Measurements from ENCODE around the gene XIRP2. TPM values are rescaled to one million over a fixed set of nuclear protein-coding genes. Genes with fewer than 3 reads are reported as not detected.

The XIRP2 gene
- total RNA-seq, 1 experiment from 2014 or later, result not detected

DNA sequence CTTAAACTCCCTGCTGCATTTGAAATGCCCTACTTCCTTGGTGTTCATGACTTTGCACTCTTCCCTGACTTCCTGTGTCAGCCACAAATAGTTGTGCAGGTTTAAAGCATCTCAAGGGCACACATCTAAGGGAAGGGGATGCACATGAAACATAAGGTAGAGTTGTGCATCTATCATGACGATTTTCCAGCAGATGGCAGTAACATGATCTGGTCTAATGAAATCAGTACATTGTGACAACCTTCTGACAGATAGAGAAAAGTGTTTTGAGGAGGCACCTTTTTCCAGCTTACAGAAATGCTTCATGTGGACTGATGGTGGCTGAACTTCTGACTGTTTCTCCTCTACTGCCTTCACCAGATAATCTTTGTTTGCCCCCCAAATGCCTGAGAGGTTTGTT is 238.9 kb downstream of the XIRP2 start:
- peak; percentile 27 for DNase-seq (ENCODE audit: extremely low read depth, low read depth)

DNA sequence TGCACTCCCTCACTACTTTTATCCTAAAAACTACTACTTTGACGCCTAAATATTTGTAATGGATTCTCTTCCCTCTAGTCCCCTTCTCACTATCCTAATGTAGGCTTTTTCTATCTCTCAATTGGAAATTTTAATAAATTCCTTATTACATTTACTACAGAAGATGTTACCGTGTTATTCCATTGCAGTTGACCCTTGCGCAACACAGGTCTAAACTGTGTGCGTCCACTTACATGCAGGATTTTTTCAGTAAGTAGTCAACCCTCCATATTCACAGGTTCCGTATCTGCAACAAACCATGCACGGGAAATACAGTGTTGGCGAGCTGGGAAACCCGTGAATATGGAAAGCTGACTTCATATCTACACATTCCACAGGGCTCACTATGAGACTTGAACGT is 239.8 kb downstream of the XIRP2 start:
- DNase-seq (ENCODE audit: extremely low read depth, low read depth), result no peak

GRCh38 chr2:167132066-167132465 is 243.8 kb downstream of the XIRP2 start:
- no peak for DNase-seq (ENCODE audit: extremely low read depth, low read depth)

GRCh38 chr2:167132906-167133555 is 244.8 kb downstream of the XIRP2 start:
- no peak for DNase-seq (ENCODE audit: extremely low read depth, low read depth)

GRCh38 chr2:167133614-167134013 is 245.3 kb downstream of the XIRP2 start:
- DNase-seq (ENCODE audit: extremely low read depth, low read depth), result no peak

DNA sequence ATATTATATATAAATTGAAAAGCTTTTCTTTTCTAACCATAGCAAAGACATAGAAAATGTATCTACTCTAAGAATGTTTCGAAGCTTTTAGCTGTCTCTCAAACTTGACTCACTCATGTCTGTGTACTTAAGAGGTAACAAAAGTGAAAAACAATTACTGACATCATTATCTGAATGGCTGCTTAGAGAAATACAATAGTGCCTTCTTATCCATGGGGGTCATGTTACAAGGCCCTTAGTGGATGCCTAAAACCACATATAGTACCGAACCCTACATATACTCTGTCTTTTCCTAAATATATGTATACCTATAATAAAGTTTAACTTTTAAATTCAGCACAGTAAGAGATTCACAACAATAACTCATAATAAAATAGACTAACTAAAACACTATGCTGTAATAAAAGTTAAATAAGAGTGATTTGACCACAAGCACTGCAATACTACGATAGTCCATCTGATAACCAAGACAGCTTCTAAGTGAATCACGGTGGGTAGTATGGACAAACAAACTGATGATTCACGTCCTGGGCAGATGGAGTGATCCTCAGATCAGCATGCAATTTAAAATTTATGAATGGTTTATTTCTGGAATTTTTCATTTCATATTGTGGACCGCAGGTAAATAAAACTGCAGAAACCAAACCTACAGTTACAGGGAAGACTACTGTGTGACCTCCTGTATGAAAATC is 246.2 kb downstream of the XIRP2 start:
- DNase-seq (ENCODE audit: extremely low read depth, low read depth), result peak; percentile 18

DNA sequence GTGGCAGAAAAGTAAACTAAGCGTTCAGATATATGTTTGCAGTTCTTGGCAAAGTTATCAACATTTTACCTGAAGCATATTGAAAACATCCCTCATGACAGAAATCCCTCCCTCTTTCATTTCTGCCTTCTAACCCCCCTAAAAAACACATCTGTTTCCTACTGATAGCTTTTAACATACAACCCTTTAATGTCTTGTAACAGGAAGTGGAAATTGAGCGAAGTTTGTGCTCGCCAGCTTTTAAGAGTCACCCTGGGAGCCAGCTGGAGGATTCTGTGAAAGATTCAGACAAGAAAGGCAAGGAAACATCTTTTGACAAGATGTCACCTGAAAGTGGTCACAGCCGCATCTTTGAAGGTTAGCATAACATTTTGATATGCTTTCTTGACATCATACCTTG is 247.4 kb downstream of the XIRP2 start:
- DNase-seq (ENCODE audit: extremely low read depth, low read depth), result no peak

DNA sequence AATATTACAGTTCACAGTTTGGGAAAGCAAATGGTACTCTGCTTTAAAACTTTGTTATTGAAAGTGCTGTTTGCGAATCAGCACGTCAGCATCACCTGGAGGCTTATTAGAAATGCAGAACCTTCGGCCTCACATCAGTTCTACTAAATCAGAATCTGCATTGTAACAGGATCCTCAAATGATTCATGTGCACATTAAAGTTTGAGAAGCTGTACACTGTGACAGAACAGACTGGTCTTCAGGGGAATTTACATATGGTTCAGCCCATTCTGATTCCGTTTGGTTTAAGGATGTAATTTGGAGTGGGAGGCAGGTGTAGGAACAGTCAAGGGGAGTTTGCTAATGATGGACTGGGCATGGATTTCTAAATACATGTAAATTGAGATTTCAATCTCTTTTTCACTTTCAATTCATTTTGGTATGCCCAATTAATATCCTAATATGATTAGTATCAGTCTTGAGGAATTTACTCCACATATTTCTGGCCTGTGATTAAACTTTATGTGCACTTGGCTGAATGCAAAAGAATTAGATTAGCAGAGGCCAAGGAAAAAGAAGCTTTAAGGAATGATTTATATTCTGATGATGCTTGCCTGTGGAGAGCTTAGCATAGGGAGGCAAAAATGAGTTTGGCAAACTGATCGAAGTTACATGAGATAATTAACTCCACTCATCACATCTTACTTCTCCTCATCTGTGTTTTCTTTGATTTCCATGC is 248.8 kb downstream of the XIRP2 start:
- DNase-seq (ENCODE audit: extremely low read depth, low read depth), result no peak

DNA sequence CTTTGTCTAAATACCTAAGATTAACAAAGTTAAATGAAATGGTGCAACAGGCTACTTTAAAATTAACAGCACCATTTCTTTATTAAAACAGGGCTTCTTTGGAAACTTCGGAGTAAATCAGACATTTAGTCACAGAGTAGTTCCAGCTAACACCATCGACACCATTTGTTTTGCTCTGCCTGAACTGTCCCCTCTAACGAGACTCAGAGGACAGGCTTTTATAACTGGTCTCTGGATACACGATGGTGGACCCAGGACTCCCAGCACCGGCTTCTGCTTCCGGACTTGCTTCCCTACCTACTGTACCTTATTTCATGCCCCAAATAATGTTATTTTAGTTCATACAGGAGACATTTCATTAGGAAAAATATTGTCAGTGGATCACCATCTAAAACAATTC is 252.1 kb downstream of the XIRP2 start:
- DNase-seq (ENCODE audit: extremely low read depth, low read depth), result no peak

- peak; percentile 21 for DNase-seq (ENCODE audit: extremely low read depth, low read depth)
Observed at GRCh38 chr2:167140767-167141166, 252.5 kb downstream of the XIRP2 start.

DNA sequence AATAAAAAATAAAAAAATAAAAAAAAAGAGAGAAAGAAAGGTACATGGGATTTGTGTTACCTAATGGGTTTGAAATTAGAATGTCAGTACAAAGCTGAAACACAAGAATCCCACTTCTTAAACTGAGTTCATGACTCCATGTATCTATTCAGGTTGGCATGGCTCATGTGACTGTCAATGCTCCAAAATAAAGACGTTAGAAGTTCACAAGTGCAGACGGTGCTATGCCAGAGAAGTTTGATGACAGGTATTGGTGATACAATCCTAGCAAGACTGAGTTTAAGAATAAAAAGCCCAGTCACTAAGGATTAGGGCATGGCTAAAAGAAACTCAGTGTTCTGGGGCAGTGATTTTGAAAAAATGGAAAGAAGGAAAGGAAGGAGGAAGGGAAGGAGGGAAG is 254.3 kb downstream of the XIRP2 start:
- no peak for DNase-seq (ENCODE audit: extremely low read depth, low read depth)

DNA sequence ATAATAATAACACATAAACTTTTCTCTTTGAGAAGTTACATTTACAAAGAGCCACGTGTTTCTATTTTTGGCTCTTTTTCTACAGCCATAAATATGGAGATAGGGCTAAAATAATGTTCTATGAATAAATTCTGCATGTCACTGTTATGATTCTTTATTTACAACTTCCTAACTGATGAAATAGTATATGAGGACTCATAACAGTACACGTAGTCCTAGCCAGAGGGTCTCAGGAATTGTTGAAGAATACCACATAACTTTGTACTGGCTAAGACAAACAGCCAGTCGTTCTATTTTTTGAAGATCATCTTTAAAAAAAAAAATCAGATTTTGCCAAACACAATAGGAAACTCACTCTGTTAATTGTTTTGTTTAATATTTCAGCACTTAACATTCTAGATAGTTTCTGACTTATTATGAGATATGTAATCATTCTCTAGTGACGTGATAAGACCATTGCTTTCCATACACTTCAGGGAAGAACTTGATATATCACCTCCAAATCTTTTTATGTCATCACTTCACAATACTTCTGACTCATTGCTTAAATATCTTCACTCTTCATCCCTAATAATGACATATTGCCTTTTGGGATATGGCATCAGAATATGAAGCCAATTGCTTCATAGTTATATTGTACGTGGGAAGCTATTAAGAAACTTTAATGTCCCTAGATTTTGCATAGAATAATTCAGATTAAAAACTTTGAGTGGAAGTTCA is 256.1 kb downstream of the XIRP2 start:
- DNase-seq (ENCODE audit: extremely low read depth, low read depth), result no peak

DNA sequence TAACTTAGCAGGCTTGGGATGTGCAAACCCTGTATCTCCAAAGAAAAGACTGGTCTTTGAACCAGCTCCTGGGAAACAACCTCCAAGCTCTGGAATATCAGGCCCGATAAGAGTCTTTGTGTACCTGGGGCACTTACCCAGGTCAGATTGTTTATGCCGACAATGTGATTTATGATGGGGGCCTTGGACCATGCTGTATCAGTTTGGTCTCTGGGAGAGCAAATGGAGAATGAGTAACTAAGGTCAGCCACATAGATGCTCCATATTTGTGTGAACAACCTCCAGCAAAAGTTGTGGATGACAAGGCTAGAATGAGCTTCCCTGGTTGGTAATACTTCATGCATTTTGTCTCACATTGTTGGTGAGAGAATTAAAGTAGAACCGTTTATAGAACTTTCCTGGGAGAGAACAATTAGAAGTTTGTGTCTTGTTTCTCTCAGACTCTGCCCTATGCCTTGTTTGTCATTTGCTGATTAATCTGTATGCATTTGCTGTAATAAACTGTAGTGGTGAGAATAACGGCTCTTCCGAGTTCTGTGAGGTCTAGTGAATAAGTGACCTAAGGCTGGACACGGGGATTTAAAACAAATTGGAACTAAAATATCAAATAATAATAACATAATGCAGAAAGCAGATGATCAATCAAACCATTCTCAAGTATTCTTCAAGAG is 259.1 kb downstream of the XIRP2 start:
- no peak for DNase-seq (ENCODE audit: extremely low read depth, low read depth)

DNA sequence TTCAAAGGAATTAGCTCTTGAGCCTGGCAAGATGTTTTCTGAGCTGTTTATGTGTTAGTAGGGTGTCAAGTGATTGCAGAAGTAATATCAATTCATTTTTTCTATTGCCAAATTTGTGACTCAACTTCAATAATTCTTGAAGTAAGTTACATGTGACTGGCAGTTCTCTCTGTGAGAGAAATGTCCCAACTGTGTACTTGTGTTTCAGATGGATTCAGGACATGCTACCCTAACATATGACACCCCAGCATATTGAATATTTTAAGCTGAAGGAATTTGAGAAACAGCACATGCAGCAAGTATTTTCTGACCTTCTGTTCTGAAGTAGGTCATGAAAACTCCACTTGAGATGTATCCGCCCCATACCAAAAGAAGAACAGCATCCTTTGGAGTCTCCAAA is 263.6 kb downstream of the XIRP2 start:
- no peak for DNase-seq (ENCODE audit: extremely low read depth, low read depth)

GRCh38 chr2:167157523-167157922 is 269.2 kb downstream of the XIRP2 start:
- no peak for DNase-seq (ENCODE audit: extremely low read depth, low read depth)

GRCh38 chr2:167177196-167177595 is 288.9 kb downstream of the XIRP2 start:
- no peak for DNase-seq (ENCODE audit: extremely low read depth, low read depth)

- DNase-seq (ENCODE audit: extremely low read depth, low read depth), result no peak
Observed at GRCh38 chr2:167181134-167181533, 292.9 kb downstream of the XIRP2 start.

- no peak for DNase-seq (ENCODE audit: extremely low read depth, low read depth)
Observed at GRCh38 chr2:167181688-167182087, 293.4 kb downstream of the XIRP2 start.

DNA sequence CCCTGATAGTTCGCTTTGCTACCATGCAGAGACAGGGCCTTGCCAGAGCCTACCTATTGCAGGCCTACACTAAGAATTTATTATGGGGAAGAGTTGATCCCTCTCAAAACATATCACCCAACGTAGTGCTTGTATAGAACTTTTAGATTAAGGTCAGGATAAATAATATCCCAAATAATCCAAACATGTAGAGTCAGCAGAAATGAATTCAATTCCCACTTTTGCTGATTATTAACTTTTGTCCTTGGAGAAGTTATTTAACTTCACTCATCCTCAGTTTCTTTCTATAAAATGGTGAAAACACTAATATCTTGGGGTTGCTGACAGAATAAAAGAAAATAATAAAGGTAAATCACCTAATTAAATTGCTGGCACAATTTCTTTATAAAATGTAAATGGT is 294.1 kb downstream of the XIRP2 start:
- DNase-seq (ENCODE audit: extremely low read depth, low read depth), result no peak

DNA sequence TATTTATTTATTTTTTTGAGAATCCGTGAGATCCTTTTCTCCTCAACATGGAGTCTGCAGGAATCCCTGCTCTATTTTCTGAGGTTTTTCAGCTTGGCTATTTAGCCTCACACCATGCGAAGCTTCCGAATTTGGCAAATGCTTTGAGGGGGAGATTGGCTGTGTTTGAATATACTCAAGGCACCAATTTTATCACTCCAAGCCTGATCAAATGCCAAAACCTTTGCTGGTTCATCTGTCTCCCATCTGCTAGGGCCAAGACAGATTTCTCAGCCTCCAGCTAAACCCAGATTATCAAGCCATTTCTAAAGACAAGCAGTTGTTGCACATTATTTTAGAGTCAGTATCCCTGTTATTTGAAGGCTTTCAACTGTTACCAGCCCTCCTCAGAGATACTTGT is 295.7 kb downstream of the XIRP2 start:
- no peak for DNase-seq (ENCODE audit: extremely low read depth, low read depth)

- no peak for DNase-seq (ENCODE audit: extremely low read depth, low read depth)
Observed at GRCh38 chr2:167186465-167186864, 298.2 kb downstream of the XIRP2 start.
